ENCODE results near the gene SCNN1B.

The SCNN1B gene

DNA sequence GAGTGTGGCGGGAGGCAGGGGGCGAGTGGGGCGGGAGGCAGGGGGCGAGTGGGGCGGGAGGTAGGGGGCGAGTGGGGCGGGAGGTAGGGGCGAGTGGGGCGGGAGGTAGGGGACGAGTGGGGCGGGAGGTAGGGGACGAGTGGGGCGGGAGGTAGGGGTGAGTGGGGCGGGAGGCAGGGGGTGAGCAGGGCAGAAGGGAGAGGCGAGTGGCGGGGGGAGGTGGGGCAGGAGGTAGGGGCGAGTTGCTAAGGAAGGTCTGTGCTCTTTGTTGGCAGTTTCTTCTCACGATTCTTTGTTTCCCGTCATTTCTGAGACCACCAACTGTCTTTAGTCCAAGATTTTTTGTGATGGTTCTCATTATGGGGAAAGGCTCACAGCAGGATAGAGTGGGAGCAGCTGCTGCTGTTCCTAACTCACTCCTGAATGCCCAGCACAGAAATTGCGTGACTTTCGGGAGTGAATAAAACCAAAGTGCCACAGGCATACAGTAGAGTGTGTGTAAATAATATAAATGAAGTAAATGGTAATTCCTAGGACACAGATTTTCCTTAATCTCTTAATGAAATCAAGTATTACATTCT, 106.2 kb downstream of the SCNN1B start:
- no peak for DNase-seq (ENCODE audit: low spot score)

DNA sequence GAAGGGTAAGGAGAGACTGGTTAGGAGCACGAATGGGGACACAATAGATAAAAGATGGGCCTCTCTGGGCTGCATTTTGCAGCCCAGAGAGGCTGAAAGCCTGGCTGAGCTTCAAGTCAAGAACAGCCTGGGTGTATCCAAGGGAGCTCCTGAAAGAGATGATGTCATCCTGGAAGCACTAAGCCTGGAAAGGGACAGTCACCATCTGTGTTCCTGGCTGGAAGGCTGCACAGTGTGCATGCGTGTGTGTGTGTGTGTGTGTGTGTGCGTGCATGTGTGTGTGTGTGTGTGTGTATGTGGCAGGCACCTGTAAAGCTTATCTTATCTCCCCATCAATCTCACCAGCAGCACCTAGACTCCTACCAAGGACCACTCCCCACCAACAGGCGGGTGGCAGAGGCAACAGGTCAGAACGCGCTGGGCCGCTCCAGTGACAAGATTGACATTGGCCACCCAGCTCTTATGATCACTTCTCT, 106.8 kb downstream of the SCNN1B start:
- no peak for DNase-seq (ENCODE audit: low spot score)

DNA sequence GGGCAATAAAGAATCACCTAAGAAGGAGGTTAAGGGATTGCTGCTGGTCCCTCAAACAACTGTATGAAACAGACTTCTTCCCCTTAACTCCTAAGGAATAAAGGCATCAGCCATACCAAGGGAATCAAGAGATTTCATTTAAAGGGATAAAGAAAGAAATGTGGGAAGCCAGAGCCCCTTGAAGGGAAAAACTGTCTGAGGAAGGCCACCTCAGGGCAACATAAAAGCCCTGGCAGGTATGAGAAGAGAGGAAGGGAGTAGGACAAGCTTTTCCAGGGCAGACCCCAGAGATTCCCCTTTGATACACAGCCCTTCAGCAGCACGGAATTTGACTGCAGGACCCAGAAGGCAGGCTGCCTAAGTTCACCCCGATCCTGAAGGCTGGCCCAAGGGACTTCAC, 107.4 kb downstream of the SCNN1B start:
- no peak for DNase-seq (ENCODE audit: low spot score)

DNA sequence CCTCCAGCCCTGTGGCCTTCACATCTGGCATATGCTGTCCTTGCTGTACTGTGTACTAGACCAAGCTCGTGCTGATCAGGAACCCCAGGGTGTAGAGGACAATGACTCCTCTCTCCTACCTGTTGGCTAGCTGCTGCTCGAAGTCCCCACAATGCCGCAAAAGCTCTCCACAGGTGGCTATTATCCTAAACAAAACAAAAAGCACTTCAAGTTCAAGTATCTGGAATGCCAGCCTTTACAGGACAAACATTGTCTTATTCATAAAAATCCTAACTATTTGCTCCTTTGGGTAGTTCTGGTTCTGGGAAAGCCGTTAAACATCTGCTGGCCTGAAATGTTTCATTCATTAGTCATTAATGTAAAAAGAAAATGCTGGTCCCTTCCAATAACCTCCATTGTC, 108.1 kb downstream of the SCNN1B start:
- no peak for DNase-seq (ENCODE audit: low spot score)

DNA sequence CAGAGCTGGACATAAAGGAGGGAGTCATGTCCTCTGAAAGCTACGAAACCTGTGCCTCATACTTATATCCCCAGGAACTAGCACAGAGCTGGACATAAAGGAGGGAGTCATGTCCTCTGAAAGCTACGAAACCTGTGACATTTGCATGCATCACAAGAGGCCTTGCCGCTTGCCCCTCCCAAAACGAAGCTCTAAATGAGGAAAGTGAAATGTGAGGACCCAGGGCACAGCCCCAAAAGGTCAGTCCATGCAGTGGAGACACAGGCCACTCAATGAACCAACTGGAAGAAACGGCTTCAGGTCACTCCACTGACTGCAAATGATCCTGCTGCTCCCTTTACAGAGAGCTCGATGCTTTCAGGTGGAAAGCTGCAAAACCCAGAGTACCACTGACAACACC, 112.6 kb downstream of the SCNN1B start:
- DNase-seq (ENCODE audit: low spot score) = no peak

DNA sequence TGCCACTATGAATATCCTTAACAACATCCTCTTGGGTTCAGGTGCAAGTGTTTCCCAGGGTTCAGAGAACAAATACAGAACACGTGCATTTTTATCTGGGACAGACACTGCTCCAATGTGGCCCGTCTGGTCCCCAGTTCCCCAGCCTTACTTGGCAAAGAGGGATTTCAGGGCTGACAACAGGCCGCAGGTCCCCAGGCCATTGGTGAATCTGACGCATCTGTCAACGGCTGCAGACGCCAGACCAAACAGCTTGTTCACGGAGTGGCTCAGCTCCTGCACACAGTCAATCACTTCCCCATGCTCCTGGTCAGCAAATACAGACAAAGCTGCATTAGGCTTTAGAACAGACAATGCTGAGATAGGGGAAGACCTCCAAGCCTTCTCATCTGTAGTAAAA, 114.7 kb downstream of the SCNN1B start:
- DNase-seq (ENCODE audit: low spot score) = no peak

DNA sequence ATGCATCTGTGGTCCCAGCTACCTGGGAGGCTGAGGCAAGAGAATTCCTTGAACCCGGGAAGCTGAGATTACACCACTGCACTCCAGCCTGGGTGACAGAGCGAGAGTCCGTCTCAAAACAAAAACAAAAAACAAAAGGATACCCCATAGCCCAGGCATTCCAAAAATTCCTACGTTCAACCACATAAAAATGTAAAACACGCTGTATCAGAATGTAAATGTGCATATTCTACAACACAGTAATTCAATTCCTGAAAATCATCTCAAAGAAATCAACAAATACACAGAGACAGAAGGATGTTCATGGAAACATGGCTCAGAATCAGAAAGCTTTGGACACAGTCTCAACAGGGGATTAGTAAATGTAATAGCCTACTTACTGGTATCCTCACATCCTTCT, 117.9 kb downstream of the SCNN1B start:
- no peak for DNase-seq (ENCODE audit: low spot score)

DNA sequence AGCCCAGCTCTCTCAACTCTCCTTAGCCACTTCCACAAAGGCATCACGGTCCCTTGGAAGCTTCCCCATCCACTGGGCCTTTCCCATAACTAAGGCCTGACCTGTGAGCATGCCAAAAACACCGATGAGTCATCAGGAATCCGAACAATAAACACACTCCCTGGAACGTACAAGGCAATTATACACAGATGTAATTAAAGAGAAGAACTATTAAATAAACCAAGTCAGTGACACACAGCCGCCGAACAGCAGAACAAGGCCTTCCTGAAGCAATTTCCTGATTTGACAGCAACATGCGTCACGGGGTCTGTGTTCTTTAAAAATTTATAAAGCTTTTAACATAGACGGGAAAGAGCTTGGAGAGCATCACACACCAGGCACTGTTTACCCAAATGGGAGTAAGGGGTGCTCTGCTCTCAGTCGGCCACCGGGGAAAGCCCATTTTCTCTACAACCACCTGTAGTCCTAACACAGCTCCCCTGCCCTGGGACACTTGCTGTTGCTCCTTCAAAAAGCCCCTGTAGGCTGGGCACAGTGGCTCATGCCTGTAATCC, 121.5 kb downstream of the SCNN1B start:
- no peak for DNase-seq (ENCODE audit: low spot score)

DNA sequence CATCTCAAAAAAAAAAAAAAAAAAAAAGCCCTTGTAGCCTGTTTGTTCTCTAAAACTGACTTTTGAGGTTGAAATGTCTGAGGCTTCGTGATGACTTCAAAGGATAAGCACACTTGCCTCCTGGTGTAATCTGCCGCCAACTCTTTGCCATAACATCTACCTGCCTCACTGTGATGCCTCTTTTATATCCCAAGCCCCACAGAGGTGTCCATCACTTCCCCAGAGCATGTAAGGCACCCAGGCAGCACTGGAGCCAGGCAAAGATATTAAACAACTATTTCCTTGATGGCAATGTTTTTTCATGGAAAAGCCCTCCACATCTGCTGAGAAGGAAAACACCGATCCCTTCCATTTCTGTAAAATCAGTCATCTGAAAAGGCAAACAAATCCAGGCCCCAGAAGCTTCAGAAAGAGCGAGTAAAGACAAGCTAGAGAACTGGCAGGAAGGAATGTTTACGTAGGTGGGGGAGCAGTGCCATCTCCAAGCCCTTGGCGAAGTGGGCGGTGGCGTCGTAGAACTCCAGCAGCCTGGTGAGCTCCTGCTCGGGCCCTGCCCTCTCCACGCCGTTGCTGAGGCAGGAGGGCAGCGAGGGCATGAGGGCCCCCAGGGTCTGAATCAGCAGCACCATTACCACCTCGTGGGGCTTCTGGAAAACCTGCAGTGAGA, 122.3 kb downstream of the SCNN1B start:
- no peak for DNase-seq (ENCODE audit: low spot score)

DNA sequence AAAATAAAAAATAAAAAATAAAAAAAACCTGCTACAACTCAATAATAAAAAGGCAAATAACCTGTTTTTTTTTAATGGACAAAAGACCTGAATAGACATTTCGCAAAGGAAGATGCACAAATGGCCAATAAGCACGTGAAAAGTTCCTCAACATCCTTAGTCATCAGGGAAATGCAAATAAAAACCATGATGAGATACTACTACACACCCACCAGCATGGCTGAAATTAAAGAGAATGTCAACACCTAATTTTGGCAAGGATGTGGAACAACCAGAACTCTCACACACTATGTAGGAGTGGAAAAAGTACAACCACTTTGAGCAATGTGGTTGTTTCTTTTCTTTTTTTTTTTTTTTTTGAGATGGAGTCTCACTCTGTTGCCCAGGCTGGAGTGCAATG, 126.2 kb downstream of the SCNN1B start:
- DNase-seq (ENCODE audit: low spot score) = no peak

Data from activated CD4-positive, alpha-beta T cell treated with anti-CD3 and anti-CD28 coated beads, Interleukin-2, Interleukin-4, amounts not matched to agents 100 ng/mL and 50 ng/mL, durations not matched to agents 16 hours and 8 hours (primary cell).